ENCODE measurements around the gene TAS2R7.

DNA sequence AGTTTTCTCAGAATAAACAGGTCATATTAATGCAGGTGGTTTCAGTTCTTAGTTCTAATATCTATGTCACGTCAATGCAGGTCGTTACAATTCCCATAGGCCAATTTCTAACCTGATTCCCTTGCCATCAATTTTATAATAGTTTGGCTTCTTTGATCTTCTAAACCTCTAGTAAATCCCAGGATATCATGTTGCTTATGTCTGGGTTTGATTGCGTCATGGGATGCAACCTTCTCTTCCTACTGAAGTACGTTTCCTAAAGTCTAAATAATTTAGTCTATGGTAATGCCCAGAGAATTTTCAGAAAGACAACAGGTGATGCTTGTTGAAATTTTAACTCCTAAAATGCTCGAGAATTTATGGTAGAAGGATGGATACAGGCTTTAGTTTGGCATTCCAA, 19.2 kb downstream of the TAS2R7 start:
- TF ChIP-seq, protein P1, sequence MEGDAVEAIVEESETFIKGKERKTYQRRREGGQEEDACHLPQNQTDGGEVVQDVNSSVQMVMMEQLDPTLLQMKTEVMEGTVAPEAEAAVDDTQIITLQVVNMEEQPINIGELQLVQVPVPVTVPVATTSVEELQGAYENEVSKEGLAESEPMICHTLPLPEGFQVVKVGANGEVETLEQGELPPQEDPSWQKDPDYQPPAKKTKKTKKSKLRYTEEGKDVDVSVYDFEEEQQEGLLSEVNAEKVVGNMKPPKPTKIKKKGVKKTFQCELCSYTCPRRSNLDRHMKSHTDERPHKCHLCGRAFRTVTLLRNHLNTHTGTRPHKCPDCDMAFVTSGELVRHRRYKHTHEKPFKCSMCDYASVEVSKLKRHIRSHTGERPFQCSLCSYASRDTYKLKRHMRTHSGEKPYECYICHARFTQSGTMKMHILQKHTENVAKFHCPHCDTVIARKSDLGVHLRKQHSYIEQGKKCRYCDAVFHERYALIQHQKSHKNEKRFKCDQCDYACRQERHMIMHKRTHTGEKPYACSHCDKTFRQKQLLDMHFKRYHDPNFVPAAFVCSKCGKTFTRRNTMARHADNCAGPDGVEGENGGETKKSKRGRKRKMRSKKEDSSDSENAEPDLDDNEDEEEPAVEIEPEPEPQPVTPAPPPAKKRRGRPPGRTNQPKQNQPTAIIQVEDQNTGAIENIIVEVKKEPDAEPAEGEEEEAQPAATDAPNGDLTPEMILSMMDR (IDR thresholded peaks at IDR 0.05), result no peak
- no peak for TF ChIP-seq POLR2A (IDR thresholded peaks at IDR 0.05)

Data from lower leg skin (tissue), 3 donors.